Smooth muscle cell (in vitro differentiated cells): ENCODE data around the gene BDH1. TPM values are rescaled to one million over a fixed set of nuclear protein-coding genes. Genes with fewer than 3 reads are reported as not detected.

ENCODE experiments used
- DNase-seq: peaks from one replicate; lab custom pipeline; 2025; ENCODE audit not compliant: unreplicated experiment; lab: John Stamatoyannopoulos, UW
- H2AFZ ChIP-seq: fragments of 200-600 bp; sonication (generic); 2 replicates; pipeline ENCODE4 v1.6.0; 2016; ENCODE audit warnings: antibody characterized with exemption, low read depth, mild to moderate bottlenecking
- H3F3A ChIP-seq: fragments of 200-600 bp; sonication (generic); 2 replicates; pipeline ENCODE4 v1.6.0; 2017; ENCODE audit warnings: antibody characterized with exemption, low read depth
- H3K27ac ChIP-seq: fragments of 200-600 bp; sonication (generic); 2 replicates; pipeline ENCODE4 v1.5.1; 2016; ENCODE audit warnings: low read depth, mild to moderate bottlenecking
- H3K27me3 ChIP-seq: fragments of 200-600 bp; sonication (generic); 2 replicates; pipeline ENCODE4 v1.6.1; 2016; ENCODE audit warnings: low read depth, mild to moderate bottlenecking
- H3K36me3 ChIP-seq: fragments of 200-600 bp; sonication (generic); 2 replicates; pipeline ENCODE4 v1.5.1; 2016; ENCODE audit warnings: low read depth
- H3K4me1 ChIP-seq: fragments of 200-600 bp; sonication (generic); 2 replicates; pipeline ENCODE4 v1.5.1; 2016; ENCODE audit warnings: low read depth
- H3K4me2 ChIP-seq: fragments of 200-600 bp; sonication (generic); 2 replicates; pipeline ENCODE4 v1.6.0; 2016; ENCODE audit warnings: mild to moderate bottlenecking
- H3K4me3 ChIP-seq: fragments of 200-600 bp; sonication (generic); 2 replicates; pipeline ENCODE4 v1.5.1; 2016; ENCODE audit warnings: mild to moderate bottlenecking
- H3K79me2 ChIP-seq: fragments of 200-600 bp; sonication (generic); 2 replicates; pipeline ENCODE4 v1.6.0; 2016; ENCODE audit warnings: low read depth, mild to moderate bottlenecking
- H3K9ac ChIP-seq: fragments of 200-600 bp; sonication (generic); 2 replicates; pipeline ENCODE4 v1.6.0; 2016; ENCODE audit warnings: low read depth
- H3K9me3 ChIP-seq: fragments of 200-600 bp; sonication (generic); replicated peaks from 2 replicates; pipeline ENCODE4 v1.5.1; 2016; ENCODE audit warnings: low read depth
- H4K20me1 ChIP-seq: fragments of 200-600 bp; sonication (generic); 2 replicates; pipeline ENCODE4 v1.6.0; 2016; ENCODE audit warnings: low read depth
- CTCF ChIP-seq: fragments of 200-600 bp; sonication (generic); IDR thresholded peaks from 2 replicates; pipeline ENCODE4 v1.5.1; 2017; ENCODE audit warnings: borderline replicate concordance, mild to moderate bottlenecking, antibody characterized with exemption; ENCODE audit not compliant: insufficient read depth, poor library complexity, severe bottlenecking
- whole genome bisulfite sequencing: methylation state at CpG from one replicate; pipeline ENCODE4 v1.1.7; 2016; ENCODE audit warnings: low lambda C conversion rate; 5-methylcytosine and 5-hydroxymethylcytosine counted together
- polyA plus RNA-seq: library from polyadenylated mRNA; unstranded; fragments of >200 nt; fragmentation: Nextera tagmentation; extraction: Ambion mirVana; gene quantifications from 2 replicates; pipeline ENCODE4 v1.2.1, GENCODE V29; 2016
- total RNA-seq: library from RNA; depleted of rRNA; stranded (reverse); fragments of >200 nt; gene quantifications from 2 replicates; pipeline ENCODE4 v1.2.3, GENCODE V29; 2014

The BDH1 gene
- total and polyA plus RNA-seq, 2 experiments from 2014 or later = 4.0 to 7.2 TPM

- no peak overlapping the region for H3K4me3 ChIP-seq
- H2AFZ ChIP-seq = no peak overlapping the region
- H3F3A ChIP-seq = peaks cover 5% of the 10 kb centered on the region
- H4K20me1 ChIP-seq = no peaks in the 10 kb centered on the region
- no peaks in the 10 kb centered on the region for H3K9me3 ChIP-seq
- H3K4me1 ChIP-seq = no peaks in the 10 kb centered on the region
- DNase-seq = no peak
- H3K4me2 ChIP-seq = peak overlapping the region; percentile 91
- no peak for TF ChIP-seq CTCF
- WGBS = 92% methylated on average over 27 of the region's 27 CpGs
- no peaks in the 10 kb centered on the region for H3K79me2 ChIP-seq
- H3K27ac ChIP-seq = no peak overlapping the region
- no peaks in the 10 kb centered on the region for H3K36me3 ChIP-seq
- H3K27me3 ChIP-seq = no peaks in the 10 kb centered on the region
- no peak overlapping the region for H3K9ac ChIP-seq
Measured at GRCh38 chr3:197508924-197509775, 46.6 kb downstream of the BDH1 start.

GRCh38 chr3:197508461-197508860, 47.3 kb downstream of the BDH1 start:
- H3K79me2 ChIP-seq = no peaks in the 10 kb centered on the region
- H3K27me3 ChIP-seq = no peaks in the 10 kb centered on the region
- no peak overlapping the region for H3K4me2 ChIP-seq
- no peak for DNase-seq
- 92% methylated on average over 6 of the region's 6 CpGs for WGBS
- peaks cover 9% of the 10 kb centered on the region for H3F3A ChIP-seq
- no peaks in the 10 kb centered on the region for H4K20me1 ChIP-seq
- H3K9me3 ChIP-seq = no peaks in the 10 kb centered on the region
- H3K4me3 ChIP-seq = no peak overlapping the region
- peaks cover 2% of the 10 kb centered on the region for H3K4me1 ChIP-seq
- H2AFZ ChIP-seq = no peak overlapping the region
- no peak overlapping the region for H3K27ac ChIP-seq
- no peaks in the 10 kb centered on the region for H3K36me3 ChIP-seq
- TF ChIP-seq CTCF = no peak
- H3K9ac ChIP-seq = no peak overlapping the region

- no peak overlapping the region for H3K9ac ChIP-seq
- H3K27ac ChIP-seq = no peak overlapping the region
- H3K4me1 ChIP-seq = peaks cover 3% of the 10 kb centered on the region
- no peaks in the 10 kb centered on the region for H3K36me3 ChIP-seq
- H3K27me3 ChIP-seq = no peaks in the 10 kb centered on the region
- H3K9me3 ChIP-seq = no peaks in the 10 kb centered on the region
- peaks cover 9% of the 10 kb centered on the region for H3F3A ChIP-seq
- H2AFZ ChIP-seq = no peak overlapping the region
- WGBS = 89% methylated on average over 8 of the region's 8 CpGs
- H3K79me2 ChIP-seq = no peaks in the 10 kb centered on the region
- no peak overlapping the region for H3K4me2 ChIP-seq
- no peaks in the 10 kb centered on the region for H4K20me1 ChIP-seq
- TF ChIP-seq CTCF = no peak
- no peak for DNase-seq
- H3K4me3 ChIP-seq = no peak overlapping the region
Measured at GRCh38 chr3:197508051-197508451, 47.7 kb downstream of the BDH1 start.

GRCh38 chr3:197507541-197507940, 48.2 kb downstream of the BDH1 start:
- Histone ChIP-seq H3K9ac (no peak overlapping the region), H3F3A (peaks cover 9% of the 10 kb centered on the region), H3K27me3 (no peaks in the 10 kb centered on the region), H2AFZ (no peak overlapping the region), H3K9me3 (no peaks in the 10 kb centered on the region), H3K79me2 (no peaks in the 10 kb centered on the region), H3K4me3 (no peak overlapping the region), H3K4me1 (peaks cover 3% of the 10 kb centered on the region), H3K36me3 (no peaks in the 10 kb centered on the region), H3K4me2 (no peak overlapping the region), H3K27ac (no peak overlapping the region), H4K20me1 (no peaks in the 10 kb centered on the region)
- DNase-seq = no peak
- WGBS = 69% methylated on average over 8 of the region's 8 CpGs
- no peak for TF ChIP-seq CTCF
